ENCODE data around the gene SLC22A16.

SLC22A16 gene

GRCh38 chr6:110446405-110446804, 30.0 kb downstream of the SLC22A16 start:
- DNase-seq: no peak

- DNase-seq: no peak
Observed at GRCh38 chr6:110440026-110440425, 36.4 kb downstream of the SLC22A16 start.

DNA sequence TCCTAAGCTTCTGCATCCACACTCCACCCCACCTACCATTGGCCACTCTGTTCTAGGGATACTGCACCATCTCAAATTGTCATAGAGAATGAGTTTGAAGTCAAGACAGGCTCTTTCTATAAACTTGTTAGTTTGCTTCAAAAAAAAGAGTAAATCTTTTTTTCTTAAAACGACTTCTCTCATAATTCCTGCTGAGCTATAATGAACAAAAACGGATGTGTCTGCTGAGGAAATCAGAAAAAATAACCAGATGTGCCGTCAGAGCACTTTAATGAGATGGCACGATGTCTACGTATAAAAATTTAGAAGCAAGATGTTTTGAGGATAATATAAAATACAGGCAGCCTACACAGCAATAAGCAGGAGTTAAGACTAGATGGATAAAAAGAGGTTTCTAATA, 37.1 kb downstream of the SLC22A16 start:
- no peak for DNase-seq

DNA sequence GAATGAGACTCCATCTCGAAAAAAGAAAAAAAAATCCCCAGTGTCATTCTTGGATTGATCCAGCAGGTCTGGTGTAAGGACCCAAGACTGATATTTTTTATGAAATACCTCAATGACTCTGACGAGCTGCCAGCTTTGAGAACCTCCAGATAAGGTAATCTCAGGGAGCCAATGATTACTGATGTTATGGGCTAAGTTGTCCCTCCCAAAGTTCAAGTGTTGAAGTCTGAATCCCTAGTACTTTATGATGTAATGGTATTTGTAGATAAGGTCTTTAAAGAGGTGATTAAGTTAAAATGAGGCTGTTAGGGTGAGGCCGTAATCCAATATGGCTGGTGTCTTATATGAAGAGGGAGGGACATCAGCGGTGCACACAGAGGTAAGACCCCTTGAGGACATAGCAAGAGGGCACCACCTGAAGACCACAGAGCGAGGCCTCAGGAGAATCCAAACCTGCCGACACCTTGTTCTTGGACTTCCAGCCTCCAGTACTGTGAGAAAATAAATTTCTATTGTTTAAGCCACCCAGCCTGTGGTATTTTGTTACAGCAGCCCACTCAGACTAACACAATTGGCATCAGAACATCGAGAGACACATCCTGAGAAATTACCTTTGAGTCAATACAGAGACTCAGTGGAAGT, 41.3 kb downstream of the SLC22A16 start:
- no peak for DNase-seq

GRCh38 chr6:110432285-110432900, 44.0 kb downstream of the SLC22A16 start:
- DNase-seq: no peak

- no peak for DNase-seq
Observed at GRCh38 chr6:110430741-110431140, 45.7 kb downstream of the SLC22A16 start.

GRCh38 chr6:110430236-110430635, 46.2 kb downstream of the SLC22A16 start:
- DNase-seq: no peak

GRCh38 chr6:110428153-110428552, 48.3 kb downstream of the SLC22A16 start:
- no peak for DNase-seq

GRCh38 chr6:110425816-110426215, 50.6 kb downstream of the SLC22A16 start:
- DNase-seq: no peak

GRCh38 chr6:110422444-110422822, 54.0 kb downstream of the SLC22A16 start:
- DNase-seq: peak; percentile 64

DNA sequence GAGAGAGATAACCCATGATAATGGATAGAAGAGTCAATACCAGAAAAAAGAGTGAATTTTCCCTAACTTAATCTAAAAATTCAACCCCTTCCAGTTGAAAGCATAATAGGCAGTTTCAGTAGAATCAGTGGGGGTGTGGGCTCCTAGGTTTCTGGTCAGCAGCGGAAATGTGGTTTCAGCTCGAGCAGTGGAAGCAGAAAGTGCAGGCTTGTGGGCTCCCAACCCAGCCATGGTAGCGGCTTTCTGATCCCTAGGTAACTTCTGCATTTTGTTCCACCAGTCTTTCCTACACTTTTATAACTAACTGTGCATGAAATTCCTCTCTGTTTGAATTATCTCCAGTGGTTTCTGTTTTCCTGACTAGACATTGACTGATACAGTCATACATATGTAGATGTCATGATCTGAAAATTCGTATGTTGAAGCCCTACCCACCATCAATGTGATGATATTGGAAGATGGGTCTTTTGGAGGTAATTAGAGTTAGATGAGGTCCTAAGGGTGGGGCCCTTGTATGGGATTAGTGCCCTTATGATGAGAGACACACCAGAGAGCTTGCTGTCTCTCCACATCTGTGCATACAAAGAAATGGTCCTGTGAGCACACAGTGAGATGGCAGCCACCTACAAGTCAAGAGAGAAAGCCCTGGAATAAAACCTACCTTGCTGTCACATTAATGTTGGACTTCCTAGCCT, 54.5 kb downstream of the SLC22A16 start:
- DNase-seq: no peak

- DNase-seq: no peak
Observed at GRCh38 chr6:110419028-110419739, 57.2 kb downstream of the SLC22A16 start.

DNA sequence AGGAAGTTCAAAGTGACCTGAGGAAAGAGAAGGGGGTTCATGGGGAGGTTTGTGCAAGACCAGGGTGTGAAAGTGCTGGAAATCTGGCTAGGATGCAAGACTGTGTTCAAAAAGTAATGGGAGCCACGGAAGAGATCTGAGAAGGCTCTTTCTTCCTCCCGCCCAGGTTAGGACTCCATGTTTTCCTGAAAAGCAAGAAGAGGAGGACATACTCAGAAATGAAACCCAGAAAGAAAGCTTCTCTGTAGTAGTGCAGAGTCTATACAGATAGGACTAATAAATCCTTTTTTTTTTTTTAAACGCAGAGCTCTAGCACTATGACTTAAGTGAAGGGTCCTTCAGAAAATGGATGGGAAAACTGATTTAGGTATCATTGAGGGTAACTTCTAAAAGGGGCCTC, 57.8 kb downstream of the SLC22A16 start:
- DNase-seq: no peak

GRCh38 chr6:110415086-110415916, 61.1 kb downstream of the SLC22A16 start, which contains the start of gene DDO:
Gene DDO, minus strand, starts transcription at chr6:110415575. Its CDS starts 2,113 bp downstream, at chr6:110413462.
- no peak for DNase-seq

- no peak for DNase-seq
Observed at GRCh38 chr6:110414669-110415068, 61.7 kb downstream of the SLC22A16 start.

DNA sequence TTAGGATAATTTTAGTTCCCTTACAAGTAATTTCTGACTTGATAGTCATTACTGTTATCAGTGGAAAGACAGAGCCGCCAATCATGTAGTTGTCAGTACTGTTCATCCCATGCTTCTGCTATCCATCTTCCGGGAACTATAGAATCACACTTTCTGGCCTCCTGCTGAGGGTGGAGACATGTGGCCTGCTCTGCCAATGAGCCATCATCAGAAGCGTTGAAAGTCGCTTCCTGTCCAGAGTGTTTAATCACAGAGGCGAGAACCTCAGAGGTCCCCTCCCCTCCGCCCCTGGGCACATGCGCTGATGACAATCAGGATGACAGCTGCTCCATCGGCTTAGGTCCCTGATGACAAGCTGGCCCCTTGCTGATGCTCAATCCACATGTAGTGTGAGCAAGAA, 64.1 kb downstream of the SLC22A16 start:
- no peak for DNase-seq

- no peak for DNase-seq
Observed at GRCh38 chr6:110410511-110410910, 65.9 kb downstream of the SLC22A16 start.

- DNase-seq: no peak
Observed at GRCh38 chr6:110409794-110410193, 66.6 kb downstream of the SLC22A16 start.

- no peak for DNase-seq
Observed at GRCh38 chr6:110408901-110409300, 67.5 kb downstream of the SLC22A16 start.

- DNase-seq: no peak
Observed at GRCh38 chr6:110404607-110405006, 71.8 kb downstream of the SLC22A16 start.

DNA sequence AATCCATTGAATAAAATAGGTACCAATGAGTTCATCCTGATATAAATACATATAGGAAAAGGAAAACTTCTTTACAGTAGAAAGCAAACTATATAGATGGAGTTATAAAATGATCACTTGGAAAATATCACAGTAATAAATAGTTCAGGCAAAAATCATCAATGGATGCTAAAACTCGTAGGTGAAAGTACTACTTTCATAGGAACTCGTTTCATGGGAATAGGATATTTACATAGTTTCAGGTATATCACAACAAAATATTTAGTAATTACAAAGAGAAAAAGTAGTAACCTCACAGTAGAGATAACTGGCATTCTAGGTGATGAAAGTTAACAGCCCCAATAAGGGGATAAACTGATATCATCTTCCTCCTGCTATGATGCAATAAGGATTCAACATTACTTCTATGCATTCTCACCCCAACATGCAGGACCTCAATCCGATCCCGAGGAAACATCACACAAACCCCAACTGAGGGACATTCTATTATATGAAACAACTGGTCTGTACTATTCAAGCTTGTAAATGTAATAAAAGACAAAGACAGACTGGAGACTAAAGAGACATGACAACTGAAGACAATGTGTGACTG, 74.7 kb downstream of the SLC22A16 start:
- no peak for DNase-seq

- DNase-seq: no peak
Observed at GRCh38 chr6:110400208-110400607, 76.2 kb downstream of the SLC22A16 start.

All from fibroblast of skin of abdomen (primary cell).